VCaP (cell line): ENCODE measurements around the gene BLVRA.

Experiments
- H3K27ac ChIP-seq: fragments of 450-650 bp; 2 replicates; pipeline ENCODE4 v1.5.1; 2017
- TF ChIP-seq, protein P1 (sequence below): fragments of 450-650 bp; conservative IDR thresholded peaks from 2 replicates; pipeline ENCODE4 v1.5.1; 2017; ENCODE audit warnings: mild to moderate bottlenecking, moderate library complexity

BLVRA gene

DNA sequence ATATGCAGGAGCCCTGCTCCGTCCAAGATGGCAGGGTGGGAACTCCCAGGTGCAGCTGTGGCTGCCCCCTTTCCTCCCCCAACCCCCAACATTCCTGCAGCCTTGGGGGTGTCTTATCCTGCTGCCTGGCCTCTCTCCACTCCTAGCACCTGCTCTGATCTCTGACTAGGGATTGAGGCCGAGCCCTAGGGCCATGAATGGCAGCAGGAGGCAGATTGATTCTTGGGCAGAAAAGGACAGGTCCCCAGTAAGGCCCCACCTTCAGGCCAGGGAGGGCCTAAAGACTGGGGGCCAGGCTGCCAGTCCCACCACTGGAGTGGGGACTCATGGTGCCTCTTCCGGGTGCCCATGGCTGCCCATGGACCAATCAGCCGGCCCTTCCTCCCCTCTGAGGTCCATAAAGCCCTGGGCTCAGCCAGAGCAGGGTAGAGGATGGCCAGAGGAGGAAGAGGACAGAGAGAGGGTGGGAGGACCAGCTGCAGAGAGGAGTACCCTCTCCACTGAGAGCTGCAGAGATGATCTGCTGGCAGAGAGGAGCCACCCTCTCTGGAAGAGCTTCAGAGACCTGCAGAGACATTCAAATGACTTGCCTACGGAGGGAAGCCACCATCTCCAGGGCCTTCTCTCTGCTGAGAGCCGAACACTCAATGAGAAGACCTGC is 20.9 kb upstream of the BLVRA start:
- TF ChIP-seq, protein P1, sequence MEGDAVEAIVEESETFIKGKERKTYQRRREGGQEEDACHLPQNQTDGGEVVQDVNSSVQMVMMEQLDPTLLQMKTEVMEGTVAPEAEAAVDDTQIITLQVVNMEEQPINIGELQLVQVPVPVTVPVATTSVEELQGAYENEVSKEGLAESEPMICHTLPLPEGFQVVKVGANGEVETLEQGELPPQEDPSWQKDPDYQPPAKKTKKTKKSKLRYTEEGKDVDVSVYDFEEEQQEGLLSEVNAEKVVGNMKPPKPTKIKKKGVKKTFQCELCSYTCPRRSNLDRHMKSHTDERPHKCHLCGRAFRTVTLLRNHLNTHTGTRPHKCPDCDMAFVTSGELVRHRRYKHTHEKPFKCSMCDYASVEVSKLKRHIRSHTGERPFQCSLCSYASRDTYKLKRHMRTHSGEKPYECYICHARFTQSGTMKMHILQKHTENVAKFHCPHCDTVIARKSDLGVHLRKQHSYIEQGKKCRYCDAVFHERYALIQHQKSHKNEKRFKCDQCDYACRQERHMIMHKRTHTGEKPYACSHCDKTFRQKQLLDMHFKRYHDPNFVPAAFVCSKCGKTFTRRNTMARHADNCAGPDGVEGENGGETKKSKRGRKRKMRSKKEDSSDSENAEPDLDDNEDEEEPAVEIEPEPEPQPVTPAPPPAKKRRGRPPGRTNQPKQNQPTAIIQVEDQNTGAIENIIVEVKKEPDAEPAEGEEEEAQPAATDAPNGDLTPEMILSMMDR = no peak
- no peak overlapping the region for H3K27ac ChIP-seq

- H3K27ac ChIP-seq = no peak overlapping the region
- TF ChIP-seq, protein P1 = no peak
Measured at GRCh38 chr7:43742692-43743091, 15.8 kb upstream of the BLVRA start.

- TF ChIP-seq, protein P1 = no peak
- no peak overlapping the region for H3K27ac ChIP-seq
Measured at GRCh38 chr7:43747328-43748105, 11.0 kb upstream of the BLVRA start.

GRCh38 chr7:43749383-43749940 is 9.0 kb upstream of the BLVRA start:
- TF ChIP-seq, protein P1 = no peak

DNA sequence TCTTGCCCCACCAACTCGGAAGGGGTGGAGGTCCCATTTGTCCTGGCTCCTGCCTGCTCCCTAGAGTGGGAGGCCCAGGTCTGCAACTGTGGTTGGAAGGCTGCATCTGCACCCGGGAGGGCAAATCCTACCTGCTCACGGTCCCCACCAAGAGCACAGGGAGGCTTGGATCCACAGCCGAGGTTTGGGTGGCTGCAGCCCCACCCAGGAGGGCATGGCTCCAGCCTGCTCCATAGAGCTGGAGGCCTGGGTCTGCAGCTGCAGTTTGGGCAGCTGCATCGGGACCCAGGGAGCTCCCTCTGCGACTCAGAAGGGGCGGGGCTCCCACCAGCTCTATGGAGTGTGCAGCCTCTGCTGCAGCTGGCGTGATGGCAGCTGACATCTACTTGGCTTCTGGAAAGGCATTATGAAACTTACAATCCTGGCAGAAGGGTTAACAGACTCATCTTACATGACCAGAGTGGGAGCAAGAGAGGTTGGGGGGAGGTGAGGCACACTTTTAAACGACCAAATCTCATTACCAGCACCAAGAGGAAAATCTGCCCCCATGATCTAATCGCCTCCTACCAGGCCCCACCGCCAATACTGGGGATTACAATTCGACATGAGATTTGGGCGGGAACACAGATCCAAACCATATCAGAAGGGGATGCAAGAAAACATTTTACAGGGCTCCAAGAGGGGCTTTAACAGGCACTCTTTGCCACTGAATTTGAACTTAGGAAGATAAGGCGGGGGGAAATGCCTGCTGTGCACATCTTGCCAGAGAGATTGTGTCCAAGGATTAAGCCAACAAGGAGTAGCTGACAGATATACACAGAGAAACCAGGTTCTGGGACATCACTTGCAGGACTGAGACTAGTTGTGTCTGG is 8.2 kb upstream of the BLVRA start:
- TF ChIP-seq, protein P1 = no peak
- no peak overlapping the region for H3K27ac ChIP-seq

More at GRCh38 chr7:43749383-43749940, 9.0 kb upstream of the BLVRA start:
- H3K27ac ChIP-seq = no peak overlapping the region

- TF ChIP-seq, protein P1 = no peak
- no peak overlapping the region for H3K27ac ChIP-seq
Measured at GRCh38 chr7:43752411-43752810, 6.1 kb upstream of the BLVRA start.
